Testis (tissue), 2 donors: ENCODE data around the gene PRPS1L1.

Source experiments
- CTCF ChIP-seq, 3 experiments: fragments of 450-650 bp in 2 of 3; fragments of 200-600 bp in 1 of 3; sonication (generic) in 1 of 3; IDR thresholded peaks; one replicate each; pipeline ENCODE4 v1.5.1; 2016 to 2019; ENCODE audit warnings: antibody characterized with exemption in 3 of 3, mild to moderate bottlenecking in 2 of 3, moderate library complexity in 1 of 3
- POLR2A ChIP-seq: fragments of 450-650 bp; IDR thresholded peaks from one replicate; pipeline ENCODE4 v1.6.1; 2017; ENCODE audit warnings: antibody characterized with exemption, mild to moderate bottlenecking, moderate library complexity

GRCh38 chr7:18020138-18020715 lies 7.4 kb downstream of the PRPS1L1 start:
- TF ChIP-seq CTCF (IDR thresholded peaks at IDR 0.05) (no peak), POLR2A (no peak)
